Activated CD8-positive, alpha-beta memory T cell treated with anti-CD3 and anti-CD28 coated beads for 4 hours (primary cell): ENCODE data around the gene SLC31A1.
"Not testable (repeated sequence)": the region's sequence is repeated elsewhere in the genome, so short reads cannot be mapped to it uniquely, and the experiment has no call there.

Source experiments
- DNase-seq, 2 donors: peaks; one replicate each; pipeline ENCODE4 v3.0.0-alpha.2; 2020; ENCODE audit warnings: low read depth in 2 of 2

The SLC31A1 gene

GRCh38 chr9:113261917-113262671 lies 40.8 kb downstream of the SLC31A1 start:
- no peak for DNase-seq

GRCh38 chr9:113266174-113266573 lies 44.8 kb downstream of the SLC31A1 start:
- no peak for DNase-seq

GRCh38 chr9:113267911-113268566 lies 46.7 kb downstream of the SLC31A1 start:
- DNase-seq = no peak

DNA sequence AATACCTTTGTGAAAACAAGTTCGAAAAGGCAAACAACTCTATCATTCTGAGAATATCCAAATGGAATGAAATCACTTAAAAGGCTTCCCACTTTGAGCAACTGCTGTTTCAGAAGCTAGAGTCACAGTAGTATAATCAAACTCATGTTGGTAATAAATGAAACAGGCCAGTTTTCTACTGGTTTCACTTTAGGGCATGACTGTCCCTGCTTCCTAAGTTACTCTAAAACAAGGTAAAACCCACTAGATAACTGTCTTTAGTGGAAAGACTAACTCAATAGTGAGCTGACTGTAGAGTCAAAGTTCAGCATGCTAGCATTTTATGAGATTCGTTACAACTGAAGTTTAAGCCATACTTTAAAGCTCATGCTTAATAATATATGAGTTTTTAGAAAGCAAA lies 48.0 kb downstream of the SLC31A1 start:
- DNase-seq = no peak

DNA sequence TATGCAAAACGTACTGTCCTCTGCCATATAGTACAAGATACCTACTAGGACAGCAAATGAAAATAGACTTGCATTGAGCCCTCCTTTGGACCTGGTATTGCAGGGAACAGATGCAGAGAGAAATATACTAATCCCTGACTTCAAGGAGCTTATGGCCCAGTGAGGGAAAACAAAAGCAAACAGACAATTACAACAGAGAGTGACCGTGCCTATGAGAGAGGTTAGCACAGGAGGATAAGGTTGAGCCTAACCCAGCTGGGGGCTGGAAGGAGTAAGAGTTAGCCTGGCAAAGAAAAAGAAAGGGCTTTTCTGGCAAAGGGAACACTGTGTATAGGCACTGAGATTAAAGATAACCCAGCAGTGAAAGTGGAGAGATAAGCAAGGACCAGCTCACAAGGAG lies 48.5 kb downstream of the SLC31A1 start:
- DNase-seq = no peak

DNA sequence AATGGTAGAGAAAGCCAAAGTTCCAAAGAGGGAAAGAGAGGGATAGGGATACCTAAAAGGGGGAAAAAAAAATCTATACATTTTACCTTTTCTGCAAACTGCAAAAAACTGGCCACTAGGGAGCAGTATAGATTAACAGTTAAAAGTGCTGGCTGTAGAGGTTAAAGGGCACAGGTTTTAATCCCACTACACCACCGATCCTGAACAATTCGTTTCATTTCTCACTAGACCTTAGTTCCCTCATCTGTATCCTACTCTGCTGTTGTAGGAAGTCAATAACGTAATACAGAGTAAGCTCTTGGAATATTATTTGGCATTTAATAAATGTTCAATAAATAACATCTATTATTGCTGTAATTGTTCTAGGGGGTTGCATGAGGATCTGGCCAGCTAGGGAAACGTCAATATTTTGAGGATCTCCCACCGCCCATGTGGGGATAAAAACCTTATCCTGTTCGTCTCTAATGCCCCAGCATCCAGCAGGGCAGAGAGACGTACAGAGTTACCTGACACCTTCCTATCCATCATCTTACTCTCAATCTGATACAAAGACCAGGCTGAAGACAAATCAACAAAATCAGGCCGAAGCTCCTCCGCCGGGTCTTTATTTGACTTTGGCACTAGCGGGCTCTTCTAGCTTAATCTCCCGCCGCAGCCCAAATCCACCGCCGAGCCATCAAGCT lies 53.3 kb downstream of the SLC31A1 start:
- peak in 1 of 2 donors; percentile 5 for DNase-seq

- peak; percentile 92 to 94 for DNase-seq
Measured at GRCh38 chr9:113275157-113276131, 54.1 kb downstream of the SLC31A1 start, which contains the start of the genes CDC26 and PRPF4. Gene CDC26 (minus strand): TSS chr9:113275572. CDS start chr9:113272507, 3,065 bp downstream. Gene PRPF4 (plus strand): TSS chr9:113275658. CDS start chr9:113275744, 86 bp downstream.

- DNase-seq = no peak
Measured at GRCh38 chr9:113278840-113279239, 57.5 kb downstream of the SLC31A1 start.

- DNase-seq = no peak
Measured at GRCh38 chr9:113281356-113281755, 60.0 kb downstream of the SLC31A1 start.

DNA sequence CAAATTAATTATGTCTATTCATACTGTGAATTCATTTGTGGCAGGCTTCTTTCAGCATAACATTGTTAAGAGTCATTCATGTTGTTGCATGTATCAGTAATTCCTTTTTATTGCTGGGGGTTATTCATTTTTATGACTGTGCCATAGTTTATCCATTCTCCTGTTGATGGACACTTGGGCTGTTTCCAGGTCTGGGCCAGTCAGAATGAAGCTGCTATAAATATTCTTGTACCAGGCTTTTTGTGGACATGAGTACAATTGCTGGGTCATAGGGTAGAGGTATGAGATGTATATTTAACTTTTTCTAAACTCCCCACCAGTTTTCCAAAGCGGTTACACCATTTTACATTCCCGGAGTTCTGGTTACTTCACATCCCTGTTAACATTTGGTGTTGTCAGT lies 67.7 kb downstream of the SLC31A1 start:
- DNase-seq = no peak

GRCh38 chr9:113290052-113290607 lies 68.8 kb downstream of the SLC31A1 start:
- no peak for DNase-seq

DNA sequence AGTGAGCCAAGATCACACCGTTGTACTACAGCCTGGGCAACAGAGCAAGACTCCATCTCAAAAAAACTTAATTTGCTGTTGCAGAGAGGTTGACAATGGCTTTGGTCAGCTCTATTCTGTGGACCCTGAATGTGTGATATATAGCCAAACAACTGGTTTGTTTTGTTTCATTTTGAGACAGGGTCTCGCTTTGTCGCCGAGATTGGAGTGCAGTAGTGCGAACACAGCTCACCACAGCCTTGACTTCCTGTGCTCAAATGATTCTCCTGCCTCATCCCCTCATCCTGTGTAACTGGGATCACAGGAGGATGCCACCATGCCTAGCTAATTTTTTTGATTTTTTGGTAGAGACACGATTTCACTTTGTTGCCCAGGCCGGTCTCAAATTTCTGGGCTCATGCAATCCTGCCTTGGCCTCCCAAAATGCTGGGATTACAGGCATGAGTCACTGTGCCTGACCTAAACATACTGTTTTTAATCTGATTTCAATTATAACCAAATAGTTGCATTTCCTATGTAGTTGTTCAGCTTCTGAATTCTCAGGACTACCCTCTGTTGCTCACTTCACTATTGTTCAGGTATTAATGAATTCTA lies 72.0 kb downstream of the SLC31A1 start:
- DNase-seq = no peak

GRCh38 chr9:113296247-113296646 lies 74.9 kb downstream of the SLC31A1 start:
- DNase-seq = not testable (repeated sequence)

- no peak for DNase-seq
Measured at GRCh38 chr9:113296796-113297558, 75.6 kb downstream of the SLC31A1 start.

- DNase-seq = no peak
Measured at GRCh38 chr9:113298311-113298710, 77.0 kb downstream of the SLC31A1 start.

DNA sequence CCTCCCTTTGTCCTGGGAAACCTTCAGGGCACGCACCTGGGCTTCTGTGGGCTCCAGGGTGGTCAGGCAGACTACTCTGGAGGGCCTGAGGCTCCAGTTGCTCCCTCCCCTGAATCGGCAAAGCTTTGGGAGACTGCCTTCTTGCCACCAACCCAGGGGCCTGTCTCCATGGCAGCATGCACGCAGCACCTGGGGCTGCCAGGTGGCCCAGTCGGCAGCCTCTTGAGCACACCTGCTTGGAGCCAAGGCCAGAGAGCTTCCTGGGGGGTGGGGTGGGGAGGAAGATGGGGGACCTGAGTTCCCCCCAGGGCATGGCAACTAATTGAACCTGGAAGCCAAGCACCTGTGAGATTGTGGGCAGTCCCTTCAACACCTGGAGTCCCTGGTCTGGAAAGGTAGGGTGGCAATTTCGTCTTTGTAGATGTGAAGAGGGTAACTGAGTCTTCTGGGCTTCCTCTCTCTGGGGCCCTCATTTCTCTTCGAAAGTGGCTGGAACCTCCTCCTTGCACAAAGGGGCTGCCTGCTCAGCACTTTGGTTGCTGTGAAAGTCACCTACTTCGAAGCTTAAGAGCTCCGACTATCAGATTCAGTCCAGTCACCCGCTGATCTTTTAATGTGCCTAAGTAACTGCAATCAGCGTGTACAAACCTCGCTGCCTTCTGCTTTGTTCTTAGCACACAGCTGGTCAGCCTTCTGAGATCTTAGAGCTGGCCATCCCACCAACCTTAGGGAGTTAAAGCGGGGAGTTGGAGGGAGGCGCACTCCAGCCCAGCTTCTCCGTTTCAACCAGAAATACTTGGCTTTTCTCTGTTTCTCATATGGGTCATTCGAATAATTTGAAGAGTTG lies 77.8 kb downstream of the SLC31A1 start:
- no peak for DNase-seq

- DNase-seq = no peak
Measured at GRCh38 chr9:113299800-113300292, 78.5 kb downstream of the SLC31A1 start.

GRCh38 chr9:113301548-113301947 lies 80.2 kb downstream of the SLC31A1 start:
- DNase-seq = no peak
